ENCODE measurements around the gene F13A1.

Gene F13A1

GRCh38 chr6:6193221-6193745 is 127.2 kb downstream of the F13A1 start:
- DNase-seq (ENCODE audit: low read depth in 2 of 2): no peak

- no peak for DNase-seq (ENCODE audit: low read depth in 2 of 2)
Observed at GRCh38 chr6:6191909-6192308, 128.6 kb downstream of the F13A1 start.

DNA sequence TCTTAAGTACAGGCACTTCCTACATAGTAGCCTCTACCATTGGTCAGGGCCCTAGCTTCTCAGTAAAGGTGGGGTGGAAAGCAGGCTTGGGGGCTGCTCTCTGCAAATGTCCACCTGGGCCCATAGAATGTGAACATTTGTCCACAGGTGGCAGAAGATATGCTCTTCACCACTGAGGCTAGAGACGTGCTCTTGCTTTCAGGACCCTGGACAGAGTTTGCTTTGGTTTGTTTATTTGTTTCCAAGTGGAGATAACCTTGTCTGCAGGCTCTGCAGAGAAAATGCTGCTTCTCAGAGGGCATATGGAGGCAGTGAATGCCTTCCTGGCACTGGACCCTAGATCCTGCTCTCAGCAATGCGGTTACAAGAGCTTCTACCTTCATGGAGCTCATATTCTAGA is 129.0 kb downstream of the F13A1 start:
- no peak for DNase-seq (ENCODE audit: low read depth in 2 of 2)

GRCh38 chr6:6180684-6181083 is 139.8 kb downstream of the F13A1 start:
- no peak for DNase-seq (ENCODE audit: low read depth in 2 of 2)

DNA sequence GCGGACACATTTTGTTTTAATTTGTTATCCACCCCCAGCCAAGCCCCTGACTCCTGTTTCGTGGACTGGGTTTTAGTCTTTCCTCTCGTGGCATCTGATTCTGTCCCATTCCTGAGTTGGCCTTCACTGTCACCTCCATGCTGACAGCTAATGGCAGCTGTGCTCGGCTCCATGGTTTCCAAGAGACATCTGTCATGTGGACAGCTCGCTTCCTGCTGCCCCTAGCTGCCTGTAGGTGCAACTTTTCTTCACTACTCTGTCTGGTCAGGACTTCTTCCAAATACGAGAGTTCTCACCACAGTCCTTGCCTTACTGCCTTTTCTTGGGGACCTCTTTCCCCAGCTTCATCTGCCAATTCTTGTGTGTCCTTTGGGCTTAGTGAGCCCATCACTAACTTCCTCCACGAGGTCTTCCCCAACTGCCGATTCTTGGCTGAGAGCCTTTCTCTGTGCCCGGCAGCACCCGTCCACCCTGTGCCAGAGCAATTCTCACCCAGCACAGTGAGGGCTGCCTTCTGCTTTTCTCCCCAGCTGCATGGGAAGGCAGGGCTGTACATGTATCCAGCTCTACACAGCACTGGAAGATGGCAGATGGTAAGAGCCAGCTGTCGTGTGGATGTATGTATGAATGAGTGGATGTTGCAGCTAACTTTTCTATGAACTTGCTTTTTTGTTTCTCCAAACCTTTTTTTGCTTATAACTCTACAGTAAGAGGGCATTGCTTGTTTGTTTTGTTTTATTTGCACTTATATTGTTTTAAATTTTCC is 140.4 kb downstream of the F13A1 start:
- no peak for DNase-seq (ENCODE audit: low read depth in 2 of 2)

DNA sequence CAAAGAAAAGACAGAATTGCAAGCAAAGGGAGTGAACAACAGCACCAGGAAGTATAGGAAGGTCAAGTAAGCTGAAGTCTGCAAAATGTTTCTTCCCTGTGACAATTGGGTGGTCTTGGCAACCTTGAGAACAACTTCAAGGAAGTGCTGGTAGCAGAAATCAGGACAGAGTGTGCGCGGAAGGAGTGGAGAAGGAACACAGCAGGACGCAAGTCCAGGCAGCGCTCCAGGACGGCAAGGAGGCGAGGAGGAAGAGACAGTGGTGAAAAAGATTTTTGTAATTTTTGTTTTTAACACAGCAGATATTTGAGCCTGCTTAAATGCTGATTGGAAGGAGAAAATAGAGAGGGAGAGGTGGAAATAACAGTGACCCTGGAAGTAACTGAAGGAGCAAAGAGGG is 141.7 kb downstream of the F13A1 start:
- DNase-seq (ENCODE audit: low read depth in 2 of 2): no peak

DNA sequence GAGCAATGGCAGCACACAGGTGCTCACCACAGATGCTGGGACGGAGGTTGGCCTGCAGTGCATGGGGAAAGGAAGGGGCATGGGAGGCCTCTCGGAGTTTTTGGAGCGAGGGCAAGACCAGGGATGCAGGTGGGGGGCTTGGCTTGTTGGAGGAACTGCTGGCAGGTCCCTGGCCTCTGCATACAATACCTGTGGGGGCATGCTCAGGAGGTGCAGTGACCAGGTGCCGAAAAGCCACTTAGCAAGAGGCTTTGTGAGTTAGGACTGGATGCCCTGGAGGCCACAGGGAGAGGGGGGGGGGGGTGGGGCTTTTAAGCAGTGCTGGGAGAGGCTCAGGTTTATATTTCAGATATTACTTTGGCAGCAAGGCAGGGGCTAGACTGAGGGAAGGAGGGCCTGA is 142.7 kb downstream of the F13A1 start:
- DNase-seq (ENCODE audit: low read depth in 2 of 2): no peak

- DNase-seq (ENCODE audit: low read depth in 2 of 2): no peak
Observed at GRCh38 chr6:6176586-6177228, 143.8 kb downstream of the F13A1 start.

DNA sequence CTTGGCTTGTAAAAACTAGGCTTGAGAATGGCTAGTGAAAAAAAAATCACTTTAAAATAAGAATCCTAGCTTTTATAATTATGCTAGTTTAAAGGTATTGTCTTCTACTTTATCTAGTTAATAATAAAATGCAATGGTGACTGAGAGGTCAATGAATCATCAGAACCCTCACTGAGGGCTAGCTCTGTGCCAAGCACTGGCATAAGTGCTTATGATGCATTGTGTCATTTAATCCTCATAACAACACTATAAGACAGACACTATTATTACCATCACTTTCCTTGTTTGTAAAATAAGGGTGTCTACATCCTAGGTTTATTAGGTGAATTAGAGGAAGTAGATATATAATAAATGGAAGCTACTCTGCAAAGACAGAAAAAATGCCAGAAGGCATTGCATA is 144.3 kb downstream of the F13A1 start:
- DNase-seq (ENCODE audit: low read depth in 2 of 2): no peak

- no peak for DNase-seq (ENCODE audit: low read depth in 2 of 2)
Observed at GRCh38 chr6:6169141-6169540, 151.3 kb downstream of the F13A1 start.

DNA sequence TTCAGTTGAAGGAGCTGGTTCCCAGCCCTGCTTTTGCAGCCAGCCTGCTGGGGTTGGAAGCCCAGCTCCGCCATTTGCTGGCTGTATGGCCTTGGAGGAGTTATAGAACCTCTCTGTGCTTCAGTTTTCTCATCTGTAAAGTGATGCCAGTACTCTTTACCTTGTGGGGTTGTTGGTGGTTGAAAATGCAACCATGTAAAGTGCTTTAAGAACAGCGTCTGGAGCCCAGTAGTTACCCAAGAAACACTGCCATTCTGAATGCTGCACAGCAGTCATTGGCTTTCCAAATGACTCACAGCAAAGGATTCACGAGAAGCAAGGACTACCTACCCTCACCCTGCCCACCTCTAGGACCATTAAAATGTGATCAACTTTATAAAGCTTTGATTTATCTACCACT is 154.4 kb downstream of the F13A1 start:
- DNase-seq (ENCODE audit: low read depth in 2 of 2): no peak

DNA sequence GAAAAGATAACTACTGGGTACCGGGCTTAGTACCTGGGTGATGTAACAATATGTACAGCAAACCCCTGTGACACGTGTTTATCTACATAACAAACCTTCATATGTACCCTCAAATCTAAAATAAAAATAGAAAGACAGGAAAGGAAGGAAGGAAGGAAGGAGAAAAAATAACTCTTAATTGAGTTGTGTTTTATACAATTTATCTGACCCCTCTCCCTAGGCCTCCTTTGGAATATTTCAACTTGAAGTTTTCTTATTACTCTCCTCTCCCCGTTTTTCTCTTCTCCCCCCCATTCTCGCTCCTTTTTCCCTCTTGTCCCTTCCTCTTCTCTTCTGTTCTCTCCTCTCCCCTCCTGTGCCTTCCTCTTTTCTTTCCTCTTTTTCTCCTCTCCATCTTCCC is 156.1 kb downstream of the F13A1 start:
- no peak for DNase-seq (ENCODE audit: low read depth in 2 of 2)

GRCh38 chr6:6154335-6154734 is 166.1 kb downstream of the F13A1 start:
- DNase-seq (ENCODE audit: low read depth in 2 of 2): no peak

GRCh38 chr6:6152060-6152459 is 168.4 kb downstream of the F13A1 start:
- DNase-seq (ENCODE audit: low read depth in 2 of 2): no peak

DNA sequence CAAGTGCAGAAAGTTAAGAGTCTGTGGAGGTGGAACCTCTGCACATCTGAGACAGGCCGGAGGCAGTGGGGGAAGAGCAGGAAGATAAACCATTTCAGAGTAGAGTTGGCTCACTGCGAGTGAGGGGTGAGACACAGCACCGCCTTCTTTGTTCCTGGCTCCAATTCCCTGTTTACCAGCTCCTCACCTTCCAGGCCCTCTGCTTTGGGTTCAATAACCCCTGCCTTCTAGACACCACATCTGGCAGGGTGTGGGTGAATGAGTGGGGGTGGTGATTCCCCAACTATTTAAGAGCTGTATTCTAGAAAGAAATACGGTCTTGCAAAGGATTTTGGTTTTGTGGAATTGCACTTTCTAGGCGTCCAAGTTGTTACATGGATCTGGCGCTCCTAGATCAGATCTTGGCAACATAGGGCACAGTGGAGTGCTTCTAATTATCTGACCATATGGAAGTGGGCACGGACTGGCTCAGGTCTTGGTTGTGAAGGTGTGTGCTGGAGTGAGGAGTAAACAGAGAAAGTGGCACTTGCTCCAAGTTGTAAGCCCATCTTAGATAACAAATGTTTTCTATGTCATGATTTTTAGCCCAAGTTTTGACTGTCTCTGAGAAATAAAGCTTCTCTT is 172.2 kb downstream of the F13A1 start:
- no peak for DNase-seq (ENCODE audit: low read depth in 2 of 2)

- no peak for DNase-seq (ENCODE audit: low read depth in 2 of 2)
Observed at GRCh38 chr6:6131492-6132109, 188.9 kb downstream of the F13A1 start.

DNA sequence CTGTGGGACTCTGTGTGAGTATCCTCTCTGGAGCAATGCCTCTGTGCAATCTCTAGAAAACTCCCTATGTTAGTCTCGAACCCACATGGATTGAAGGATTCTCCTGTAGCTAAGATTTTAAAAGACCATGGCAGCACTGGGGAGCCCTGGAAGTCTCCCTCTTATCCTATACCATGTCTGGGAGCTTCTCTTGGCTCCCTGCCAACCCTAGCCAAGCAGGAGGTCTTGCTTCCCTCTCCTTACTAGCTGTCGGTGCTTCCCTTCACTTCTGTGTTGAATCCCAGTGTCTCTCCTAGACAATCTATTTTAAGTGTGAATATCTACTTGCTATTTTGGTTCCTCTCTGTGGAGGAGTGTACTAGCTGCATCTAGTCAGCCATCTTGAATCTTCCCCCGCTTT is 195.0 kb downstream of the F13A1 start:
- DNase-seq (ENCODE audit: low read depth in 2 of 2): no peak

DNA sequence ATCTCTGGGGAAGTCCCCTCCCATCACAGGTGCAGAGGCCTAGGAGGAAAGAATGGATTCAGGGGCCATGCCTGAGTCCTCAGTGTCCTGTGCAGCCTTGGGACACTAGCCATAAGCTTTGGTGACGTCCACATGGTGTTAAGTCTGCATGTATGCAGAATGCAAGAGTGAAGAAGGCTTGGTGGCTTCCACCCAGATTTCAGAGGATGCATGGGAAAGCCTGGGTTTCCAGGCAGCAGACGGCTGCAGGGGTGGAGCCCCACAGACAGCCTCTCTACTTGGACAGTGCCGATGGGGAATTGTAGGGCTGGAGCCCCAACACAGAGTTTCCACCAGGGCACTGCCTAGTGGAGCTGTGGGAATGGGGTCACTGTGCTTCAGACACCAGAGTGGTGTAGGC is 196.7 kb downstream of the F13A1 start:
- DNase-seq (ENCODE audit: low read depth in 2 of 2): no peak

- DNase-seq (ENCODE audit: low read depth in 2 of 2): no peak
Observed at GRCh38 chr6:6121943-6122342, 198.5 kb downstream of the F13A1 start.

GRCh38 chr6:6105472-6106036 is 214.9 kb downstream of the F13A1 start:
- no peak for DNase-seq (ENCODE audit: low read depth in 2 of 2)

Data from stimulated activated CD4-positive, alpha-beta T cell treated with anti-CD3 and anti-CD28 coated beads, Interleukin-12 subunit alpha, Interleukin-12 subunit beta, amount 100 ng/mL, for 24 hours (primary cell).